K562 (cell line): ENCODE data around the gene PLCD4. TPM values are rescaled to one million over a fixed set of nuclear protein-coding genes. Genes with fewer than 3 reads are reported as not detected.

Experiments used
- BACH1 ChIP-seq: fragments of 200-800 bp; sonication (Bioruptor generic); IDR thresholded peaks from 2 replicates; pipeline ENCODE4 v1.6.1; 2016; ENCODE audit warnings: missing genetic modification characterization, missing compliant biosample characterization
- CREM ChIP-seq: IDR thresholded peaks from 2 replicates; pipeline ENCODE4 v1.6.1; 2014; ENCODE audit warnings: antibody characterized with exemption, low read depth
- KLF13 ChIP-seq: fragments of 450-650 bp; IDR thresholded peaks from 2 replicates; pipeline ENCODE4 v1.6.1; 2016; ENCODE audit warnings: missing genetic modification characterization, low read depth, mild to moderate bottlenecking, missing compliant biosample characterization, moderate library complexity, borderline replicate concordance
- MITF ChIP-seq: IDR thresholded peaks from 2 replicates; pipeline ENCODE4 v1.6.1; 2014; ENCODE audit warnings: antibody characterized with exemption
- PRMT5 ChIP-seq: sonication (generic); formaldehyde crosslinking; IDR thresholded peaks from 2 replicates; pipeline ENCODE4 v1.5.0; 2020; ENCODE audit warnings: missing genetic modification reagents
- SMAD3 ChIP-seq: fragments of 450-650 bp; formaldehyde crosslinking; conservative IDR thresholded peaks from 2 replicates; pipeline ENCODE4 v1.4.0; 2020; ENCODE audit warnings: mild to moderate bottlenecking
- YY1 ChIP-seq, 3 experiments: IDR thresholded peaks; 2 replicates each; pipeline ENCODE4 v1.6.1; 2011; ENCODE audit warnings: low read length in 2 of 3, mild to moderate bottlenecking in 2 of 3, moderate library complexity in 2 of 3, borderline replicate concordance in 1 of 3, control low read depth in 1 of 3, low read depth in 1 of 3; ENCODE audit not compliant: insufficient read depth in 3 of 3, insufficient replicate concordance in 2 of 3, control insufficient read depth in 1 of 3, insufficient read length in 1 of 3; ENCODE audit errors: extremely low read depth in 1 of 3
- ZBTB40 ChIP-seq, 2 experiments: fragments of 450-650 bp in 1 of 2; sonication (generic) in 1 of 2; formaldehyde crosslinking in 1 of 2; IDR thresholded peaks; 2 replicates each; pipeline versions ENCODE4 v1.7.1 to v1.9.0; 2016 to 2022; ENCODE audit warnings: inconsistent platforms in 1 of 2, mild to moderate bottlenecking in 1 of 2, missing genetic modification reagents in 1 of 2
- ZFX ChIP-seq: sonication (generic); formaldehyde crosslinking; IDR thresholded peaks from 2 replicates; pipeline ENCODE4 v1.8.0; 2022; ENCODE audit warnings: mild to moderate bottlenecking, missing genetic modification reagents, moderate library complexity
- ZNF316 ChIP-seq: fragments of 450-650 bp; IDR thresholded peaks from 2 replicates; pipeline ENCODE4 v1.6.1; 2016
- ZNF740 ChIP-seq, 3 experiments: fragments of 200-800 bp in 1 of 3; sonication (Bioruptor generic) in 1 of 3; sonication (generic) in 1 of 3; formaldehyde crosslinking in 1 of 3; IDR thresholded peaks; 2 replicates each; pipeline versions ENCODE4 v1.6.1 to v1.8.0; 2016 to 2022; ENCODE audit warnings: mild to moderate bottlenecking in 2 of 3, missing compliant biosample characterization in 2 of 3, missing genetic modification characterization in 2 of 3, missing genetic modification reagents in 1 of 3
- polyA plus RNA-seq, 8 experiments: library from polyadenylated mRNA; depleted of rRNA in 4 of 8; stranded (reverse) in 5 of 8; unstranded in 3 of 8; fragments of >200 nt; fragmentation: Nextera tagmentation in 2 of 8; fragmentation: Illumina TruSeq in 1 of 8; extraction: Ambion mirVana in 2 of 8; extraction: Trizol in 1 of 8; gene quantifications; 2 replicates each; pipeline versions ENCODE4 v1.2.1 to v1.2.3, GENCODE V29; 2011 to 2014; ENCODE audit warnings: inconsistent platforms in 1 of 8, missing spikeins in 1 of 8
- total RNA-seq, 7 experiments: library from RNA; depleted of rRNA in 6 of 7; stranded (reverse); fragments of >200 nt in 6 of 7; fragmentation: Illumina TruSeq in 2 of 7; extraction: Trizol in 2 of 7; gene quantifications; 2 replicates each; pipeline versions ENCODE4 v1.2.1 to v1.2.3, GENCODE V29; 2011 to 2021; ENCODE audit warnings: low replicate concordance in 1 of 7

The PLCD4 gene
- total and polyA plus RNA-seq, 9 of the 15 experiments (the other 6 are each of a cell fraction or from before 2014, with no cell fraction given) = 0.13 to 0.38 TPM; not detected in 7

- TF ChIP-seq ZNF740 (CRISPR knock-in tag; IDR thresholded peaks at IDR 0.05) (0 out of 2 replicates have a peak, but pooled peaks have one; percentile 66), ZNF740 (tag; IDR thresholded peaks at IDR 0.05) (no peak), KLF13 (tag) (no peak), ZBTB40 (IDR thresholded peaks at IDR 0.05) (peak; percentile 96), ZBTB40 (CRISPR knock-in tag; IDR thresholded peaks at IDR 0.05) (no peak), BACH1 (tag) (no peak), ZNF316 (no peak), CREM (no peak), SMAD3 (no peak), PRMT5 (no peak), ZFX (CRISPR knock-in tag) (peak; percentile 53), MITF (no peak), YY1 (IDR thresholded peaks at IDR 0.05; ENCODE audit: borderline replicate concordance in 1 of 3, control insufficient read depth in 1 of 3, extremely low read depth in 1 of 3, insufficient read depth in 3 of 3, insufficient read length in 1 of 3, insufficient replicate concordance in 2 of 3, low read depth in 1 of 3, low read length in 2 of 3) (peak; percentile 42 to 87 (median 81))
Observed at GRCh38 chr2:218671654-218672566, 64.2 kb downstream of the PLCD4 start, which contains the start of the genes RNF25 and STK36 (continued).
